ENCODE data around the gene MARCO. TPM values are rescaled to one million over a fixed set of nuclear protein-coding genes. Genes with fewer than 3 reads are reported as not detected.

The MARCO gene
- total RNA-seq, 2 donors from 2014 or later: 0.57 TPM; not detected in 1

GRCh38 chr2:118936936-118937335, 5.1 kb upstream of the MARCO start:
- Histone ChIP-seq H3K27me3 (replicated peaks; ENCODE audit: insufficient read depth) (no peaks in the 10 kb centered on the region), H3K36me3 (no peaks in the 10 kb centered on the region), H3K9me3 (no peaks in the 10 kb centered on the region), H3K27ac (no peak overlapping the region), H3K4me1 (replicated peaks) (no peaks in the 10 kb centered on the region), H3K4me3 (no peak overlapping the region)
- DNase-seq (ENCODE audit: low spot score): no peak
- WGBS: 61% methylated on average over 6 of the region's 6 CpGs
- TF ChIP-seq POLR2AphosphoS5 (IDR thresholded peaks at IDR 0.05) (no peak), POLR2A (IDR thresholded peaks at IDR 0.05) (no peak)
- TF ChIP-seq, protein P1, sequence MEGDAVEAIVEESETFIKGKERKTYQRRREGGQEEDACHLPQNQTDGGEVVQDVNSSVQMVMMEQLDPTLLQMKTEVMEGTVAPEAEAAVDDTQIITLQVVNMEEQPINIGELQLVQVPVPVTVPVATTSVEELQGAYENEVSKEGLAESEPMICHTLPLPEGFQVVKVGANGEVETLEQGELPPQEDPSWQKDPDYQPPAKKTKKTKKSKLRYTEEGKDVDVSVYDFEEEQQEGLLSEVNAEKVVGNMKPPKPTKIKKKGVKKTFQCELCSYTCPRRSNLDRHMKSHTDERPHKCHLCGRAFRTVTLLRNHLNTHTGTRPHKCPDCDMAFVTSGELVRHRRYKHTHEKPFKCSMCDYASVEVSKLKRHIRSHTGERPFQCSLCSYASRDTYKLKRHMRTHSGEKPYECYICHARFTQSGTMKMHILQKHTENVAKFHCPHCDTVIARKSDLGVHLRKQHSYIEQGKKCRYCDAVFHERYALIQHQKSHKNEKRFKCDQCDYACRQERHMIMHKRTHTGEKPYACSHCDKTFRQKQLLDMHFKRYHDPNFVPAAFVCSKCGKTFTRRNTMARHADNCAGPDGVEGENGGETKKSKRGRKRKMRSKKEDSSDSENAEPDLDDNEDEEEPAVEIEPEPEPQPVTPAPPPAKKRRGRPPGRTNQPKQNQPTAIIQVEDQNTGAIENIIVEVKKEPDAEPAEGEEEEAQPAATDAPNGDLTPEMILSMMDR (IDR thresholded peaks at IDR 0.05): no peak
- intact Hi-C loops (cut with DNase I): no loop called here

DNA sequence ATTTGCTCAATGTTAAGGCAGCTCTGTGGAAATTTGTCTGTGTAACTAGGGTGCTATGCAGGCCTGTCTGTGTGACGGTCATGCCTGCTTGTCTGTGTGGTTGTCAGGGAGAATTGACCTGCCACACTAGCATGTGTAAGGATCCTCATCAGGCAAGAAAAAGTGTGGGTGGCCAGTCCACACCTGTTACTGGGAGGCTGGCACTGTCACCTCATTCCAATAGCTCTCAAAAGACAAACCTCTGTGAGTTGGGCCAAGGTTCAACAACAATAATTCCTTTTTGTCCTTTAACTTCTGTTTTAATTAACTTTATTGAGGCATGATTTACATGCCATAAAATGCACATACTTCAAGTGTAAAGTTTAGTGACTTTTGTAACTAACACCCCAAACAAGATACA, 4.2 kb upstream of the MARCO start:
- H3K27me3 ChIP-seq (replicated peaks; ENCODE audit: insufficient read depth): no peaks in the 10 kb centered on the region
- no peaks in the 10 kb centered on the region for H3K9me3 ChIP-seq
- DNase-seq (ENCODE audit: low spot score): no peak
- H3K4me1 ChIP-seq (replicated peaks): no peaks in the 10 kb centered on the region
- WGBS: 67% methylated on average over 1 of the region's 1 CpG
- no peak overlapping the region for H3K27ac ChIP-seq
- H3K36me3 ChIP-seq: no peaks in the 10 kb centered on the region
- no peak for TF ChIP-seq POLR2A (IDR thresholded peaks at IDR 0.05)
- TF ChIP-seq, protein P1 (IDR thresholded peaks at IDR 0.05): no peak
- no peak for TF ChIP-seq POLR2AphosphoS5 (IDR thresholded peaks at IDR 0.05)
- no peak overlapping the region for H3K4me3 ChIP-seq
- intact Hi-C loops (cut with DNase I): no loop called here

- Histone ChIP-seq H3K4me3 (no peak overlapping the region), H3K4me1 (replicated peaks) (no peaks in the 10 kb centered on the region), H3K27ac (no peak overlapping the region), H3K27me3 (replicated peaks; ENCODE audit: insufficient read depth) (no peaks in the 10 kb centered on the region), H3K9me3 (no peaks in the 10 kb centered on the region), H3K36me3 (no peaks in the 10 kb centered on the region)
- TF ChIP-seq POLR2A (IDR thresholded peaks at IDR 0.05): no peak
- TF ChIP-seq, protein P1 (IDR thresholded peaks at IDR 0.05): no peak
- intact Hi-C loops (cut with DNase I): no loop called here
- no peak for DNase-seq (ENCODE audit: low spot score)
Measured at GRCh38 chr2:118939994-118940393, 2.0 kb upstream of the MARCO start.

- intact Hi-C loops (cut with DNase I): no loop called here
- 71% methylated on average over 9 of the region's 9 CpGs for WGBS
Measured at GRCh38 chr2:118940486-118941120, 1.4 kb upstream of the MARCO start.

DNA sequence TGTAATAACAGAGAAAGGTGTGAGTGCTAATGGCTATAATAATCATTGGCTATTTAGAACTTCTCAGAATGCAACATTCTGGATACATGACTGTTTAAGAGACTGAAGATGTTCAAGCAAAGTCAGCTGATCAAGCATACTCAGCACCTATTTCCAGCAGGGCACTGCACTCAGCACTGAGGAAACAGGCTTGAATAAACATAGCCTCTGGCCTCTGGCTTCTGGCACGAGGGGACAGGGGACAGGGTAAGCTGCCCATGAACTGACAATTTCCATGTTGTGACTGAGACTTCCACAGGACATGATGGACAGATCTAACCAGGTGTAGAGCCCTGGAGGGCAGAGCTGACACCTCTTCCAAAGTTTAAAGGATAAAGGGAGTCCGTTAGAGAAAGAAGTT, 1.3 kb downstream of the MARCO start:
- Histone ChIP-seq H3K27me3 (replicated peaks; ENCODE audit: insufficient read depth) (no peaks in the 10 kb centered on the region), H3K4me3 (no peak overlapping the region), H3K9me3 (no peaks in the 10 kb centered on the region), H3K4me1 (replicated peaks) (no peaks in the 10 kb centered on the region), H3K36me3 (no peaks in the 10 kb centered on the region), H3K27ac (no peak overlapping the region)
- DNase-seq (ENCODE audit: low spot score): no peak
- 24% methylated on average over 2 of the region's 2 CpGs for WGBS
- no peak for TF ChIP-seq POLR2A (IDR thresholded peaks at IDR 0.05)
- TF ChIP-seq, protein P1 (IDR thresholded peaks at IDR 0.05): no peak
- TF ChIP-seq POLR2AphosphoS5 (IDR thresholded peaks at IDR 0.05): no peak
- intact Hi-C loops (cut with DNase I): no loop called here

More at GRCh38 chr2:118940486-118941120, 1.4 kb upstream of the MARCO start:
- no peak for DNase-seq (ENCODE audit: low spot score)
- H3K27me3 ChIP-seq (replicated peaks; ENCODE audit: insufficient read depth): no peaks in the 10 kb centered on the region
- H3K4me1 ChIP-seq (replicated peaks): no peaks in the 10 kb centered on the region
- H3K9me3 ChIP-seq: no peaks in the 10 kb centered on the region
- no peak overlapping the region for H3K4me3 ChIP-seq
- TF ChIP-seq, protein P1 (IDR thresholded peaks at IDR 0.05): no peak
- TF ChIP-seq POLR2A (IDR thresholded peaks at IDR 0.05) (no peak), POLR2AphosphoS5 (IDR thresholded peaks at IDR 0.05) (no peak)
- H3K36me3 ChIP-seq: no peaks in the 10 kb centered on the region
- H3K27ac ChIP-seq: no peak overlapping the region

Data from prostate gland (tissue), 2 donors.